GM12892 (cell line): Measurements from ENCODE around the gene MYO1E.
A peak's percentile ranks its signal among the peaks of the same experiment; 100 is the strongest.

Experiments used
- DNase-seq: peaks from one replicate; pipeline ENCODE4 v3.0.0; 2011; ENCODE audit not compliant: insufficient read length
- FAIRE-seq: peaks from 2 replicates; lab custom pipeline; 2011; peaks lifted over from hg19 to GRCh38; lab: Jason Lieb, UNC
- POLR2A ChIP-seq: IDR thresholded peaks from 2 replicates; pipeline ENCODE4 v1.6.1; 2011; ENCODE audit warnings: low read depth, low read length, control low read depth
- POLR2AphosphoS5 ChIP-seq: IDR thresholded peaks from 2 replicates; pipeline ENCODE4 v1.6.1; 2011; ENCODE audit warnings: low read depth, low read length, control low read depth
- TAF1 ChIP-seq: IDR thresholded peaks from 2 replicates; pipeline ENCODE4 v1.6.1; 2011; ENCODE audit warnings: low read depth, mild to moderate bottlenecking, control low read depth, low read length, borderline replicate concordance

Gene MYO1E

GRCh38 chr15:59242649-59243048 is 130.0 kb downstream of the MYO1E start:
- DNase-seq (no peak), FAIRE-seq (peak; percentile 54)
- TF ChIP-seq POLR2A = no peak
- TF ChIP-seq TAF1 = no peak
- TF ChIP-seq POLR2AphosphoS5 = no peak

DNA sequence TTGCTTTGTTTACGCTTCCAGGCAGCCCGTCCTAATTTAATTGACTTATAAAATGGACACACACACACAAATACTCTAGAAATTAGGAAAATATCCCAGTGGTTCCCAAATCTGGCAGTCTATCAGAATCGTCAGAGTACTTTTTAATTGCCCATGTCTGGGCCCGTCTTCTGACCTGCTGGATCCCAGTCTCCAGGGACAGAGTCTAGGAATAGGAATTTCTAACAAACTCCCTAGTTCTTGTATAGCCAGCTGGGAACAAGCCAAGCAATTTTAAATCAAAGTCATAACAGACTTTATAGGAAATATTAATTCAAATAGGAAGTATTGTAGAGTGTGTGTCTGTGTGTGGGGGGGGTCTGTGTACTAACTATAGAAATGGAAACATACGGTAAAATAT is 132.6 kb downstream of the MYO1E start:
- no peak for TF ChIP-seq TAF1
- TF ChIP-seq POLR2AphosphoS5 = no peak
- no peak for TF ChIP-seq POLR2A
- DNase-seq (no peak), FAIRE-seq (no peak)

DNA sequence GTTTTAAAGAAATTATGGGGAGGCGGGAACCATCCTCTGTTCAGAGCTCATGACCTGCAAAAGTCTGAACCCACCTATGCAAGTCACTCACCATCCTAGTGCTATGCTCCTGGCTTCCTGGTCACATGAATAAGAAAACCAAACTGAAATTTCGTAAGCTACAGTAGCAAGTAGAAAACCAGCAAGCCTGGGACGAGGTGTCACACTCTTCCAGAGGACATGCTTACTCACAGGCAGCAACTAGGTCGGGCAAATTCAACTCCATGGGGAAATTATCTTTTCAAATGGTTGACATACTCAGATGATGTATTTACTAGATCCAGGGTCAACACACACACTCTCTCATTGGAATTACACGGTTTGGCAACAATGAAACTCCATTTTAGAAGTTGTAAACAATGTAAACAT is 134.7 kb downstream of the MYO1E start:
- TF ChIP-seq POLR2AphosphoS5 (peak; percentile 50; the same call in 1 of the 2 replicates), POLR2A (peak; percentile 37; the same call in 1 of the 2 replicates), TAF1 (no peak)
- FAIRE-seq (peak; percentile 92), DNase-seq (no peak)

- DNase-seq (no peak), FAIRE-seq (no peak)
- TF ChIP-seq POLR2A (no peak), POLR2AphosphoS5 (no peak), TAF1 (no peak)
These were observed 135.4 kb downstream of the MYO1E start for GRCh38 chr15:59237119-59237855.

GRCh38 chr15:59236394-59236793 is 136.3 kb downstream of the MYO1E start:
- no peak for DNase-seq
- FAIRE-seq = no peak
- no peak for TF ChIP-seq POLR2AphosphoS5
- TF ChIP-seq POLR2A = no peak
- TF ChIP-seq TAF1 = no peak

- TF ChIP-seq TAF1 (no peak), POLR2A (no peak), POLR2AphosphoS5 (no peak)
- DNase-seq (no peak), FAIRE-seq (no peak)
These were observed 140.2 kb downstream of the MYO1E start for GRCh38 chr15:59232476-59232875.

GRCh38 chr15:59230531-59231055 is 142.1 kb downstream of the MYO1E start:
- TF ChIP-seq POLR2A = no peak
- TF ChIP-seq TAF1 = no peak
- TF ChIP-seq POLR2AphosphoS5 = no peak
- FAIRE-seq = no peak
- no peak for DNase-seq

DNA sequence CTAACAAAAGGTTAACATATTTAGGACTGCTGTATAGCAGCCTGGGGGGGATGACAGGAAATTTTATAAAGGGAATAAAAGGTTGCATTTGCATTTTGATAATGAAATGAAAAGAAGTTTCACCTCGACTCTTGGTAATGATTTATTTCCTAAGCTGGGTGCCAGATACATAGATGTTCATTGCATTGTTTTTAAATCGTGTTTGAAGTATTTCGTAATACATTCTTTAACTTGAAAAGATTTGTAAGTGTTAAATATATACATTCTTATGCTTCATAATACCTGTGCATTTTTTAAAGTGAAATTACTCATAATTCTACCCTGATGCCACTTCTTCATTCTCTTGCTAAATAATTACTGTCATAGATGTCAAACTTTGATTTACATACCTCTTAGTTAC is 143.2 kb downstream of the MYO1E start:
- FAIRE-seq (no peak), DNase-seq (no peak)
- no peak for TF ChIP-seq TAF1
- TF ChIP-seq POLR2A = no peak
- no peak for TF ChIP-seq POLR2AphosphoS5

DNA sequence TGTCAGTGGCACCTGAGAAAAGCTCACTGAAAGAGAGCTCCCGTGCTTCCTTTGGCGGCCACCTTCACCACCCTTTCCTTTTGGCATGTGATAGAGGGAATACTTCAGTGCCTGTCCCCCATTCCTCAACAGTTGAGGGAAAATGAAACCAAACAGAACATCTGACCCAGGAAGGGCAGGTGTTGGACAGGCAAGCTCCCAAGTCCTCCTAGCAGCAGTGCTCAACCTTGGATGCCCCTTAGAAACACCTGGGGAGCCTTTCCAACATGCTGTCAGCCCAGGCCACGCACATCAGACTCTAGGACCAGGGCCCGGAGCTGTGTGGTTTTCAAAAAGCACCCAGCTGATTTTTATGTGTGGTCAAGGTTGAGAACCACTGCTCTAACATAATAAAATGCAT is 143.7 kb downstream of the MYO1E start:
- FAIRE-seq (no peak), DNase-seq (no peak)
- TF ChIP-seq POLR2AphosphoS5 = 0 out of 2 replicates have a peak, but pooled peaks have one; percentile 32
- no peak for TF ChIP-seq TAF1

GRCh38 chr15:59227021-59227420 is 145.7 kb downstream of the MYO1E start:
- DNase-seq (no peak), FAIRE-seq (no peak)
- TF ChIP-seq TAF1 = no peak
- TF ChIP-seq POLR2AphosphoS5 = no peak
- TF ChIP-seq POLR2A = no peak

DNA sequence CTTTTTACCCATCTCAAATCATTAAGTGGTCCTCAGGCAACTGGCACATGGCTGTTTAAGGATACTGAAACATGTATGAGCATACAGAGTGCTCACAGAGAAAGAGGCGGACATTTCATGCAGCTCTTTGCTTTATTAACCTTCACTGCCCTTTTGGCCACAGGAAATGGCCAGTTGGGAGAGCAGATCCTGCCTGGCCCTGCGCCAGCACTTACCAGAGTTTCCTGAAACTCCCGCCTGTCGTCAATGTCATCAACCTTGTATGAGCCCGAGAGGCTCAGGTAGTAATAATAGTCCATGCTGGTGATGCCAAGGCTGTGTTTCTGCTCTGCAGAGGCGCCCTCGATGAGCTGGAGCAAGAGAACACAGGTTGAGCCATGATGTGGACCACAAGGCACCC is 148.2 kb downstream of the MYO1E start:
- TF ChIP-seq POLR2AphosphoS5 = no peak
- TF ChIP-seq TAF1 = no peak
- TF ChIP-seq POLR2A = no peak
- DNase-seq (no peak), FAIRE-seq (no peak)

DNA sequence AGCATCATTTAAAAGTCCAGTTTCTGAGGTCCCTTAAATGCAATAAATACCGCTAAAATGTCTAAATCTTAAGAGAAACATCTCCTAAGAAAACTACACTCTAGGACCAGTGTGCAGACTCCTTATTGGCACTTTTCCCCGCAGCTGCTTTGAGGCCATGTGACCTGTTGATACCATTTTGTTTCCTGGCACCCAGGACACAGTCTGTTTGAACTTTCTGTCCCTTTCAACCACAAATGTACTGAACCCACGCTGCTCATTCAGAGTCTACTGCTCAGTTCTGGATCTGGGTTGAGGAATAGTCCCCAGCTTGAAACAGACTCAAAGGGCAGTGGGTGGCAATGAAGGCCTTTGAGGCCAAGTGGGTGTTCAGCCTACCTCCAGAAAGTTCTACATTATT is 148.9 kb downstream of the MYO1E start:
- no peak; the same call in 1 of the 2 replicates for TF ChIP-seq POLR2A
- TF ChIP-seq TAF1 = no peak
- TF ChIP-seq POLR2AphosphoS5 = 0 out of 2 replicates have a peak, but pooled peaks have one; percentile 24
- FAIRE-seq (peak; percentile 44), DNase-seq (no peak)
